Left ventricle myocardium inferior (tissue), 1 donor: ENCODE measurements around the gene PRKAB1. TPM values are rescaled to one million over a fixed set of nuclear protein-coding genes. Genes with fewer than 3 reads are reported as not detected.

Source experiments
- DNase-seq: peaks from one replicate; pipeline ENCODE4 v3.0.0-alpha.2; 2020
- H3K27ac ChIP-seq: fragments of 200-600 bp; replicated peaks from 2 replicates; pipeline ENCODE4 v1.8.0; 2021
- H3K27me3 ChIP-seq: fragments of 200-600 bp; 2 replicates; pipeline ENCODE4 v1.8.0; 2021; ENCODE audit warnings: low read depth
- H3K36me3 ChIP-seq: fragments of 200-600 bp; 2 replicates; pipeline ENCODE4 v1.8.0; 2021
- H3K4me1 ChIP-seq: fragments of 200-600 bp; 2 replicates; pipeline ENCODE4 v1.8.0; 2021
- H3K4me3 ChIP-seq: fragments of 200-600 bp; 2 replicates; pipeline ENCODE4 v1.8.0; 2021; ENCODE audit warnings: mild to moderate bottlenecking, moderate library complexity
- H3K9me3 ChIP-seq: fragments of 200-600 bp; replicated peaks from 2 replicates; pipeline ENCODE4 v1.8.0; 2021
- CTCF ChIP-seq: fragments of 200-600 bp; IDR thresholded peaks from 2 replicates; pipeline ENCODE4 v1.8.0; 2021; ENCODE audit warnings: antibody characterized with exemption, mild to moderate bottlenecking, borderline replicate concordance
- intact Hi-C: fragments of 100-400 bp; cut with micrococcal nuclease; formaldehyde crosslinking; loops from one replicate; pipeline ENCODE4 v1.11.0; 2022
- total RNA-seq: library from RNA; stranded (reverse); fragmentation: NEBNext Ultra II Directional; extraction: Animal tissue kit (Norgen Biotek cat#: 25700); gene quantifications from one replicate; pipeline ENCODE4 v1.2.1, GENCODE V29; 2021
- donor health status: DM: no; HTN: yes; CAD: no; lungs with severe emphysema.

The PRKAB1 gene
- total RNA-seq, 1 donor from 2014 or later = 9.2 TPM

- no peak for TF ChIP-seq CTCF
- no peaks in the 10 kb centered on the region for H3K27me3 ChIP-seq
- intact Hi-C loops = no loop called here
- no peak for DNase-seq
- no peaks in the 10 kb centered on the region for H3K9me3 ChIP-seq
- H3K4me3 ChIP-seq = no peak overlapping the region
- H3K27ac ChIP-seq = peak overlapping the region; percentile 74
- no peaks in the 10 kb centered on the region for H3K36me3 ChIP-seq
- peaks cover 29% of the 10 kb centered on the region for H3K4me1 ChIP-seq
Measured at GRCh38 chr12:119693511-119693910, 25.6 kb downstream of the PRKAB1 start.

- DNase-seq = no peak
- no peak for TF ChIP-seq CTCF
- Histone ChIP-seq H3K27me3 (no peaks in the 10 kb centered on the region), H3K4me3 (no peak overlapping the region), H3K36me3 (no peaks in the 10 kb centered on the region), H3K4me1 (peaks cover 29% of the 10 kb centered on the region), H3K27ac (peak overlapping the region; percentile 74), H3K9me3 (no peaks in the 10 kb centered on the region)
- intact Hi-C loops = no loop called here
Measured at GRCh38 chr12:119694111-119694510, 26.2 kb downstream of the PRKAB1 start.

- peak; percentile 47 for TF ChIP-seq CTCF
- Histone ChIP-seq H3K4me1 (peaks cover 29% of the 10 kb centered on the region), H3K27ac (no peak overlapping the region), H3K4me3 (no peak overlapping the region), H3K27me3 (no peaks in the 10 kb centered on the region), H3K9me3 (no peaks in the 10 kb centered on the region), H3K36me3 (no peaks in the 10 kb centered on the region)
- no peak for DNase-seq
- intact Hi-C loops = no loop called here
Measured at GRCh38 chr12:119695034-119695433, 27.1 kb downstream of the PRKAB1 start.

- TF ChIP-seq CTCF = no peak
- no peaks in the 10 kb centered on the region for H3K27me3 ChIP-seq
- intact Hi-C loops = no loop called here
Measured at GRCh38 chr12:119696943-119697342, 29.0 kb downstream of the PRKAB1 start.

GRCh38 chr12:119699199-119699760, 31.3 kb downstream of the PRKAB1 start:
- H3K9me3 ChIP-seq = no peaks in the 10 kb centered on the region
- no peak overlapping the region for H3K4me3 ChIP-seq
- DNase-seq = no peak
- H3K27me3 ChIP-seq = no peaks in the 10 kb centered on the region
- intact Hi-C loops = no loop called here
- peaks cover 11% of the 10 kb centered on the region for H3K4me1 ChIP-seq
- no peaks in the 10 kb centered on the region for H3K36me3 ChIP-seq
- H3K27ac ChIP-seq = no peak overlapping the region
- TF ChIP-seq CTCF = no peak

More at GRCh38 chr12:119696943-119697342, 29.0 kb downstream of the PRKAB1 start:
- H3K9me3 ChIP-seq = no peaks in the 10 kb centered on the region
- H3K4me3 ChIP-seq = no peak overlapping the region
- peaks cover 24% of the 10 kb centered on the region for H3K4me1 ChIP-seq
- no peak overlapping the region for H3K27ac ChIP-seq
- DNase-seq = no peak
- no peaks in the 10 kb centered on the region for H3K36me3 ChIP-seq

GRCh38 chr12:119700078-119700477, 32.1 kb downstream of the PRKAB1 start:
- no peak overlapping the region for H3K27ac ChIP-seq
- DNase-seq = no peak
- TF ChIP-seq CTCF = no peak
- H3K4me1 ChIP-seq = peaks cover 17% of the 10 kb centered on the region
- intact Hi-C loops = no loop called here
- no peaks in the 10 kb centered on the region for H3K27me3 ChIP-seq
- no peak overlapping the region for H3K4me3 ChIP-seq
- no peaks in the 10 kb centered on the region for H3K36me3 ChIP-seq
- no peaks in the 10 kb centered on the region for H3K9me3 ChIP-seq
